COLO829 (cell line): ENCODE measurements around the gene SCAP.
A peak's percentile ranks its signal among the peaks of the same experiment; 100 is the strongest.

Experiments used
- DNase-seq: peaks from one replicate; pipeline ENCODE4 v3.0.0; 2012; ENCODE audit warnings: low spot score

Gene SCAP

DNA sequence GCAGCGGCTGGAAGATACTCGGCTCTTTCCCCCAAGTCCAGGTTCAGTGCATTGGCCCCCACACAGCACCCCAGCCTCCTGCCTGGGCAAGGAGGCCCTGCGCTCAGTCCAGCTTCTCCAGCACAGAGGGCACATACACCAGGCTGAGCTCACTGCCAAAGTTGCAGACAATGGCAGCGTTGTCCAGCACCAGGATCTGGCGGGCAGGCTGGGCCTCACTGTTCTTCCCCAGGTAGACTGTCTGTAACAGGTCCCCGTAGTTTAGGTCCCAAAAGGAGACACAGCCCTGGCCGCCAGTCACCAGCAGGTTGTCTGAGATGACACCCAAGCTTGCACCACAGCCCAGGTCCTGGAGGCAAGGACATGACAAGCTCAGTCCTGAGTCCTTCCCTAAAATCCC is 62.0 kb downstream of the SCAP start:
- DNase-seq: no peak

DNA sequence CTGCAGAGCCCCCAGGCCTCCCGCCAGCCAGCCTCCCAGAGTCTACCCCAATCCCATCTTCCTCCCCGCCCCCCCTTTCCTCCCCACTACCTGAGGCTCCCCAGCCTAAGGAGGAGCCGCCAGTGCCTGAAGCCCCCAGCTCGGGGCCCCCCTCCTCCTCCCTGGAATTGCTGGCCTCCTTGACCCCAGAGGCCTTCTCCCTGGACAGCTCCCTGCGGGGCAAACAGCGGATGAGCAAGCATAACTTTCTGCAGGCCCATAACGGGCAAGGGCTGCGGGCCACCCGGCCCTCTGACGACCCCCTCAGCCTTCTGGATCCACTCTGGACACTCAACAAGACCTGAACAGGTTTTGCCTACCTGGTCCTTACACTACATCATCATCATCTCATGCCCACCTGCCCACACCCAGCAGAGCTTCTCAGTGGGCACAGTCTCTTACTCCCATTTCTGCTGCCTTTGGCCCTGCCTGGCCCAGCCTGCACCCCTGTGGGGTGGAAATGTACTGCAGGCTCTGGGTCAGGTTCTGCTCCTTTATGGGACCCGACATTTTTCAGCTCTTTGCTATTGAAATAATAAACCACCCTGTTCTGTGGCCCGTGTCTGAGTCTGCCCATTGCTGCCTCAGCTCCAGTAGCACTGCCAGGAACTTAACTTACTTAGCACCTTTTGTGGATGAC is 62.8 kb downstream of the SCAP start:
- no peak for DNase-seq

DNA sequence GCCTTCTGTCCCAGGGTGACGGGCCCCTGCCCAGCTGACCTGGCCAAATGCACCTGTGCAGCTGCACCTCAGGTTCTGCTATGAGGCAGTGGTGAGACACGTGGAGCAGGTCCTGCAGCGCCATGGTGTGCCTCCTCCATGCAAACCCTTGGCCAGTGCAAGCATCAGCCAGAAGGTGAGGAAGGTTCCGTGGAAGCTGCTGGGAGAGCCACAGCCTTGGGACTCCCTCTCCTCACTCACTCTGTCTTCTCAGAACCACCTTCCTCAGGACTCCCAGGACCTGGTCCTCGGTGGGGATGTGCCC is 63.3 kb downstream of the SCAP start:
- no peak for DNase-seq

DNA sequence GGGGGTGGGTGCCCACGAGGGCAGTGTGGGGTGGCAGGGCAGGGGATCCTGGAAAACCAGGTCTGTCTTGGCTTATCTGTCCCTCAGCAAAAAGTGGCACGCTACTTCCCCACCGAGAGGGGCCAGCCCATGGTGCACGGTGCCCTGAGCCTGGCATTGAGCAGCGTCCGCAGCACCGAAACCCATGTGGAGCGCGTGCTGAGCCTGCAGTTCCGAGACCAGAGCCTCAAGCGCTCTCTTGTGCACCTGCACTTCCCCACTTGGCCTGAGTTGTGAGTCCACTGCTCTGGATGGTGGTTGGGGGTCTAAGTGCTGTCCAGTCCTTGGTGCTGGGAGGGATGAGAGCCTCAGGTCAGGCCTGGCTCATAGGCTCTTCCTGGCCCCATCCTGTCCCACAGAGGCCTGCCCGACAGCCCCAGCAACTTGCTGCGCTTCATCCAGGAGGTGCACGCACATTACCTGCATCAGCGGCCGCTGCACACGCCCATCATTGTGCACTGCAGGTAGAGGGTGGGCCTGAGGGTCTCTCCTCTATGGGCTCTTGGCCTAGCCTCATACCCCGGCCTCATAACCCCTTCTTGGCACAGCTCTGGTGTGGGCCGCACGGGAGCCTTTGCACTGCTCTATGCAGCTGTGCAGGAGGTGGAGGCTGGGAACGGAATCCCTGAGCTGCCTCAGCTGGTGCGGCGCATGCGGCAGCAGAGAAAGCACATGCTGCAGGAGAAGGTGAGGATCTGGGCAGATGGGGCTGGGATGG is 63.9 kb downstream of the SCAP start:
- no peak for DNase-seq

DNA sequence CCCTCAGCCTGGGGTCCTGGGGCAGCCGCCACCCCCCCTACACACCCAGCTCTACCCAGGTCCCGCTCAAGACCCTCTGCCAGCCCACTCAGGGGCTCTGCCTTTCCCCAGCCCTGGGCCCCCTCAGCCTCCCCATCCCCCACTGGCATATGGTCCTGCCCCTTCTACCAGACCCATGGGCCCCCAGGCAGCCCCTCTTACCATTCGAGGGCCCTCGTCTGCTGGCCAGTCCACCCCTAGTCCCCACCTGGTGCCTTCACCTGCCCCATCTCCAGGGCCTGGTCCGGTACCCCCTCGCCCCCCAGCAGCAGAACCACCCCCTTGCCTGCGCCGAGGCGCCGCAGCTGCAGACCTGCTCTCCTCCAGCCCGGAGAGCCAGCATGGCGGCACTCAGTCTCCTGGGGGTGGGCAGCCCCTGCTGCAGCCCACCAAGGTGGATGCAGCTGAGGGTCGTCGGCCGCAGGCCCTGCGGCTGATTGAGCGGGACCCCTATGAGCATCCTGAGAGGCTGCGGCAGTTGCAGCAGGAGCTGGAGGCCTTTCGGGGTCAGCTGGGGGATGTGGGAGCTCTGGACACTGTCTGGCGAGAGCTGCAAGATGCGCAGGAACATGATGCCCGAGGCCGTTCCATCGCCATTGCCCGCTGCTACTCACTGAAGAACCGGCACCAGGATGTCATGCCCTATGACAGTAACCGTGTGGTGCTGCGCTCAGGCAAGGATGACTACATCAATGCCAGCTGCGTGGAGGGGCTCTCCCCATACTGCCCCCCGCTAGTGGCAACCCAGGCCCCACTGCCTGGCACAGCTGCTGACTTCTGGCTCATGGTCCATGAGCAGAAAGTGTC is 64.7 kb downstream of the SCAP start:
- no peak for DNase-seq

DNA sequence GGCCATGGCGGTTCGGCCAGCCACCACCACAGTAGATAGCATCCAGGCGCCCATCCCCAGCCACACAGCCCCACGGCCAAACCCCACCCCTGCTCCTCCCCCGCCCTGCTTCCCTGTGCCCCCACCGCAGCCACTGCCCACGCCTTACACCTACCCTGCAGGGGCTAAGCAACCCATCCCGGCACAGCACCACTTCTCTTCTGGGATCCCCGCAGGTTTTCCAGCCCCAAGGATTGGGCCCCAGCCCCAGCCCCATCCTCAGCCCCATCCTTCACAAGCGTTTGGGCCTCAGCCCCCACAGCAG is 65.4 kb downstream of the SCAP start:
- no peak for DNase-seq

DNA sequence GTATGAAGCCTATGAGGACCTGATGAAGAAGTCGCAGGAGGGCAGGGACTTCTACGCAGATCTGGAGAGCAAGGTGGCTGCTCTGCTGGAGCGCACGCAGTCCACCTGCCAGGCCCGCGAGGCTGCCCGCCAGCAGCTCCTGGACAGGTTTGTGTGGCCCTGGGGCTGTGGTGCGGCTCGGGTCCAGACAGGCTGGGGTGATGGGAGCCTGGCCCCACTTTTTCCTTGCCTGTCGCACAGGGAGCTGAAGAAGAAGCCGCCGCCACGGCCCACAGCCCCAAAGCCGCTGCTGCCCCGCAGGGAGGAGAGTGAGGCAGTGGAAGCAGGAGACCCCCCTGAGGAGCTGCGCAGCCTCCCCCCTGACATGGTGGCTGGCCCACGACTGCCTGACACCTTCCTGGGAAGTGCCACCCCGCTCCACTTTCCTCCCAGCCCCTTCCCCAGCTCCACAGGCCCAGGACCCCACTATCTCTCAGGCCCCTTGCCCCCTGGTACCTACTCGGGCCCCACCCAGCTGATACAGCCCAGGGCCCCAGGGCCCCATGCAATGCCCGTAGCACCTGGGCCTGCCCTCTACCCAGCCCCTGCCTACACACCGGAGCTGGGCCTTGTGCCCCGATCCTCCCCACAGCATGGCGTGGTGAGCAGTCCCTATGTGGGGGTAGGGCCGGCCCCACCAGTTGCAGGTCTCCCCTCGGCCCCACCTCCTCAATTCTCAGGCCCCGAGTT is 65.9 kb downstream of the SCAP start:
- DNase-seq: no peak

DNA sequence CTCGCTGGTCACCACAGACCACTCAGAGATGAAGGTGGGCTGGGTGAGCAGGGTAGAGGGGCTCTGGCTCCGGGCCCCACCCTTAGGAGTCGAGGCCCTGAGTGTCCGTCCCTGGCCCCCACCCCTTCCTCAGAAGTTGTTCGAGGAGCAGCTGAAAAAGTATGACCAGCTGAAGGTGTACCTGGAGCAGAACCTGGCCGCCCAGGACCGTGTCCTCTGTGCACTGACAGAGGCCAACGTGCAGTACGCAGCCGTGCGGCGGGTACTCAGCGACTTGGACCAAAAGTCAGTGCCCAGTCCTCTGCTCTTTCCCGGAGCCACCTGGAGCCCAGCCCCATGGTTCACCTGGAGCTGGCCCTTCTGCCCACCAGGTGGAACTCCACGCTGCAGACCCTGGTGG is 66.5 kb downstream of the SCAP start:
- DNase-seq: no peak

DNA sequence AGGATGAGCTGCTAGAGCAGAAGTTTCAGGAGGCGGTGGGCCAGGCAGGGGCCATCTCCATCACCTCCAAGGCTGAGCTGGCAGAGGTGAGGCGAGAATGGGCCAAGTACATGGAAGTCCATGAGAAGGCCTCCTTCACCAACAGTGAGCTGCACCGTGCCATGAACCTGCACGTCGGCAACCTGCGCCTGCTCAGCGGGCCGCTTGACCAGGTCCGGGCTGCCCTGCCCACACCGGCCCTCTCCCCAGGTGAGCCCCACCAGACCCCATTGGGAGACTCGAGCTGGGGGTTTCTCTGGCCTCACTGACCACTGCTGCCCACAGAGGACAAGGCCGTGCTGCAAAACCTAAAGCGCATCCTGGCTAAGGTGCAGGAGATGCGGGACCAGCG is 66.9 kb downstream of the SCAP start:
- no peak for DNase-seq

DNA sequence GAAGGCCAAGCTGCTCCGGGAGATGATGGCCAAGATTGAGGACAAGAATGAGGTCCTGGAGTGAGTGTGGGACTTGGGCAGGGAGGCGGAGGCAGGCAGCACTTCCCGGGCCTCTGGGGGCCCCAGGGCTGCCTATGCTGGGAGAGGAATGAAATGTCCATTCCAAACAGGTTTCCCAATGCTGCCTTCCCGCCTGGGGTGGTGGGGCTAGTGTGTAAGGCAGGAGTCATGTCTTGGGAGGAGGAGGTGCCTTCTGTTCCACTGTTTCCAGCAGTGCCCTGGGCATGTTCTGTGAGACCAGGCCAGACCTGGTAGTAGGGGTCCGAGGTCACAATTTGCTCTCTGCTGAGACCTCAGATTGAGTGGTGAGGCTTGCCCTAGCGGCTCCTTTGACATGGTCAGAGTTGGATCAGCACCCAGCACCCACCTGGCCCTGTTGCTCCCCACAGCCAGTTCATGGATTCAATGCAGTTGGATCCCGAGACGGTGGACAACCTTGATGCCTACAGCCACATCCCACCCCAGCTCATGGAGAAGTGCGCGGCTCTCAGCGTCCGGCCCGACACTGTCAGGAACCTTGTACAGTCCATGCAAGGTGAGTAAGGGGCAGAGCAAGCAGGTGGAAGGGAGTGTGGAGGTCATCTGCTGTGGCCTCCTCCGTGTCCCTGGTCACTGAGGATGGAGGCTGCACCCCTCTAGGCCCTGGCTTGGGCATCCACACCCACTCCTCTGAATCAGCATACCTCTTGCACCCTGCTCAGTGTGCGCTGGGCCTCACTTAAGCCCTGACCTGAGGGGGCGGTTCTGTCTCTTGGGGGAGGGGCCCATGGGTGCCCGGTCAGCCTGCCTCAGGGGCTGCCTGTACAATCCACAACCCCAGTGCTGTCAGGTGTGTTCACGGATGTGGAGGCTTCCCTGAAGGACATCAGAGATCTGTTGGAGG is 67.6 kb downstream of the SCAP start:
- no peak for DNase-seq

DNA sequence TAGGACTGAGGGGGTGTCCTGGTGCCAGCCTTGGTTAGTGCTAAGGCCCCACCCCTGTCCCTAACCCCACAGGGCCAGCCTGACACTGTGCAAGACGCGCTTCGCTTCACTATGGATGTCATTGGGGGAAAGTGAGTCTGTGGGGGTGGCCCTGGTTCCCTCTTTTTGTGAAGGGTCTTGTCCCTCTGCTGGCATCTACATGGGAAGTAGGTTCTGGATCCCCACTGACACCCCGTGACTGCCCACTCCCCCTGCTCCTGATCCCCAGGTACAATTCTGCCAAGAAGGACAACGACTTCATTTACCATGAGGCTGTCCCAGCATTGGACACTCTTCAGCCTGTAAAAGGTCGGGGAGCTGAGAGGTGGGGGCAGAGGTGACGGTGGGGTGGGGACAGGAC is 68.5 kb downstream of the SCAP start:
- no peak for DNase-seq

DNA sequence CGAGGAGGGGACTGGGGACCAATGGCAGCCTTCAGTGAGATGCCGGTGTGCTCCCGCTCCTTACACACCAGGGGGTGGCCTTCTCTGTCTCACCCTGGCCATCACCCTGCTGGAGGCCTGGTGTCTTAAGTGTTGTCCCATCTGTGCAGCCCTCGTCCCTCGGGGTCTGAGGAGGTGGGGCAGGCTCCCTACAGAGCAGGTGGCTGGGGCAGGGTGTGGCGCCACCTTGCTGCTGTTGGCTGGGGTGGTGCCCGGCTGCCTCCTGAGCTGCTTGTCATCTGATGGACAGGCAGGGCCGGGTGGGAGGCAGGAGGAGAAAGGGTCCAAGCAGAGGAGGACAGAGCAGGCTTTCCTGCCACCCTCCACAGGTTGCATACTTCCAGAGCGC is 69.0 kb downstream of the SCAP start:
- DNase-seq: no peak

DNA sequence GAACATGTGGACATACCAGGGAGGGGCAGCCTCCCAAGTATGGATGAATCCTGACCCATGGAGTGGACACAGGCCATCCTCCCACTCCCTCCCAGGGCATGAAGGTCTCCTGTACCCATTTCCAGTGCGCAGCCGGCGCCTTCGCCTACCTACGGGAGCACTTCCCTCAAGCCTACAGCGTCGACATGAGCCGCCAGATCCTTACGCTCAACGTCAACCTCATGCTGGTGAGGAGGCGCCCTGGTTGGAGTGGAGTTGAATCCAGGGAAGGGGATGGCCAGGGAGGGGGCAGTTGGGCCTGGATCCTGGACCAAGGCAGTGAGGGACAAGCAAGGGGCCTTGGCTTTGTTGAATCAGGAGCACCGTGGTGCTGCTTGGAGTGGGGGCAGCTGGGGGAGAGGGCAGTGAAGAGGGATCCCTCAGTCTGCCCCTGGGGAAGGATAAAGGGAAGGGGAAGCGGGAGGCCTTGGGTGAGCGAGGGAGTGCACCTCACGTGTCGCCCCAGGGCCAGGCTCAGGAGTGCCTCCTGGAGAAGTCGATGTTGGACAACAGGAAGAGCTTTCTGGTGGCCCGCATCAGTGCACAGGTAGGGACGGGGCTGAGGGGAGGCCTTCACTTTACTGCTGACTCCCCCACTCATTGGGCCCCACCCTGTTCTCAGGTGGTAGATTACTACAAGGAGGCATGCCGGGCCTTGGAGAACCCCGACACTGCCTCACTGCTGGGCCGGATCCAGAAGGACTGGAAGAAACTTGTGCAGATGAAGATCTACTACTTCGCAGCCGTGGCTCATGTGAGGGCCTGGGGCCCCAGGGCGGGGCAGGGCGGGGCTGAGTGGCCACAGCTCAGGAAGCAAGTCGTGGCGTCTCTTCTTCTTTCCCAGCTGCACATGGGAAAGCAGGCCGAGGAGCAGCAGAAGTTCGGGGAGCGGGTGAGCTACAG is 69.7 kb downstream of the SCAP start:
- DNase-seq: no peak

DNA sequence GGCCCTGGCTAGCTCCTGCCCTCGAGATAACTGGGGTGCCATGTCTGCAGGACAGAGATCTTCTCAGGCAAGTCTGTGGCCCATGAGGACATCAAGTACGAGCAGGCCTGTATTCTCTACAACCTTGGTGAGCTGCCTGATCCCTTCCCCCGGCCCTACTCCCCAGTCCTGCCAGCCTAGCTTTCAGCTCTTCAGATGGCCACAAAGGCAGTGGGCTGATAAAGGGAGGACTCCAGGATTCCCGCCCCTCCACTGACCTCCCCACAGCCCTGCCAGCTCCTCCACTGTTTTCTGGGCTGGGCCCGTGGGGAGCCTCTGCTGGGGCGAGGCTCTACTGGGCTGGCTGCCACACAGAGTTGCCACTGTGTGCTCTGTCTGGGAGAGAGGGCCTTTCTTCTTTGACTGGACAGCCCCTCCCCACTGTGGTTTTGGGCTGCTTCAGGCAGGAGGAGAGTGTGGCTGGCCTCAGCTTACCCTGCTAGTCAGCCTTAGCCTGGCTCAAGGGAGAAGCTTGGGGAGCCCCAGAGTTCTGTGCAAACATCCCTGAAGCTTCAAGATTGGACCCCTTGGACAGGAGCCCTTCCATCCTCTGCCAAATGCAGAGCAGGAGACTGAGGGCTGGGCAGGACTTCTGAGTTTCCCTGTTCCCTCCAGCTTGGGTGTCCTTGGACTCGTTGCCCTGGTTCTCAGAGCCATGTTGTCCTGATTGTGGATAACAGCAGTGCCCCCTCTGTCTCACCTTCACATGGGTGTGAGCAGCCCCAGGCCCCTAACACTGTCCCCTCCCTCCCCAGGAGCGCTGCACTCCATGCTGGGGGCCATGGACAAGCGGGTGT is 70.6 kb downstream of the SCAP start:
- DNase-seq: peak; percentile 50

DNA sequence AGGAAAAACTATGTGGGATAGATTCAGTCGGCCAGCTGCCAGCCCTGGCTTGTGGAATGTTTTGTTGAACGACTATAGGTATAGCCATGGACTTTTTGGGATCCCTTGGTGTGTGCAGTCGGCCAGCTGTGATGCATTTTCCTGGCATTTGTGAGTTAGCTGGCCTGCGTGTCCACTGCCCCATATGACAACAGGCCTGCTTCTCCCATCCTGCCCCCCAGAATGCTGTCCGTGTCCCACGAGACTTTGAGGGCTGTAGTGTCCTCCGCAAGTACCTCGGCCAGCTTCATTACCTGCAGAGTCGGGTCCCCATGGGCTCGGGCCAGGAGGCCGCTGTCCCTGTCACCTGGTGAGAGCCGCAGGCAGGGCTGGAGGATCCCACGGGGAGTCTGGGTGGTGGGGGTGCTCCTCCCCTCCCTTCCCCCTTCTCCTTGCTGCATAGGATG is 71.3 kb downstream of the SCAP start:
- no peak for DNase-seq

DNA sequence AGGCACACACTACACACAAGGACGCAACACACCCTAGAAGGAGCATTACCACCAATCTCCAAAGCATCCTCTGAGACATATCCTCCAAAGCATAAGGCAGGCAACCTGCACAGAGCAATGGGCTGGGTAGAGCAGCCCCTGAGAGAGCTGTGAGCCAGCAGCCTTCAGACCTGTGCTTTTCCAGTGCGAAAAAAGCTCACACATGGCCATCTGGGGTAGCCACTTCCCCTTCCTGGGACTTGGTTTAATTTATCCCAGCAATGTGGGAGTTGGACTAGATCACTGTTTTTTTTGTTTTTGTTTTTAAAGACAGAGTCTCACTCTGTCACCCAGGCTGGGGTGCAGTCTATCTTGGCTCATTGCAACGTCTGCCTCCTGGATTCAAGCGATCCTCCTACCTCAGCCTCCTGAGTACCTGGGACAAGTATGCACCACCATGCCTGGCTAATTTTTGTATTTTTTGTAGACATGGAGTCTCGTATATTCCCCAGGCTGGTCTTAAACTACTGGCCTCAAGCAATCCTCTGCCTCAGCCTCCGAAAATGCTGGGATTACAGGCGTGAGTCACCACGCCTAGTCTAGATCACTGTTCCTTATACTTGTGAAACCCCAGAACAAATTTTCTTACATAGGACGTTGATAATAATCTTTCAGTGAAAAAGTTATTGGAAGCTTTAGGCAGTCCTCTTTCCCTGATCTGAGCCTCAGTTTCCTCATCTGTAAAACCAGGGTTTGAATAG is 76.0 kb downstream of the SCAP start:
- no peak for DNase-seq

DNA sequence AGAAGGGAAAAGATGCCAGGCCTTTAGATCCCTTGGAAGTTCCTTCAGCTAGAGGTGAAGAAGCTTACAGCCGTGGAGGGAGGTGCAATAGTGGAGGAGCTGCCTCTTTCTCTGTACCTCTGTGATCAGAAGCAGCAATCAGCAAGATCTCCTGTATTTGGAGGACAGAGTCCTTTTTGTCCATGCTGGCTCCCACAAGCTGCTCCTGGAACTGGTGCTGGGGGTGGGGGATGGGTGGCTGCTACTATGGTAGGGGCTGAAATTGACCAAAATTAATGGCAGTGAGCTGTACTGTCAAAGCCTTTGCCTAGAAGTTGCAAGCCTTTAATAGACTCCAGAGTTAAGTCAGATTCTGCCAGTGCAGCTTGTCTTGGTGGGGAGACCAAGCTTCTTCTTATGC is 76.7 kb downstream of the SCAP start:
- DNase-seq: no peak

DNA sequence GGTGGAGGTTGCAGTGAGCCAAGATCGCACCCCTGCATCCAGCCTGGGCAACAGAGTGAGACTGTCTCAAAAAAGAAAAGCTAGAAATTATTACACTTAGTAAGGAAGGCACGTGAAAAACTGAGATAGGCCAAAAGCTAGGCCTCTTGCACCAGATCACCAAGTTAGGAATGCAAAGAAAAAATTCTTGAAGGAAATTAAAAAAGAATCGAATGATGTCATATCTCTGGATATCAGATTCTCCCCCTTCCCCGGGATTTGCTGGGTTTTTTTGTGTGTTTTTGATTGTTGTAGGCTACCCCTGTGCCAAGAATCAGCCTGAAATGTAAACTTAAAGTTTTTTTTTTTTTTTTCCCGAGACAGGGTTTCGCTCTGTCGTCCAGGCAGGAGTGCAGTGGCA is 77.5 kb downstream of the SCAP start:
- no peak for DNase-seq

DNA sequence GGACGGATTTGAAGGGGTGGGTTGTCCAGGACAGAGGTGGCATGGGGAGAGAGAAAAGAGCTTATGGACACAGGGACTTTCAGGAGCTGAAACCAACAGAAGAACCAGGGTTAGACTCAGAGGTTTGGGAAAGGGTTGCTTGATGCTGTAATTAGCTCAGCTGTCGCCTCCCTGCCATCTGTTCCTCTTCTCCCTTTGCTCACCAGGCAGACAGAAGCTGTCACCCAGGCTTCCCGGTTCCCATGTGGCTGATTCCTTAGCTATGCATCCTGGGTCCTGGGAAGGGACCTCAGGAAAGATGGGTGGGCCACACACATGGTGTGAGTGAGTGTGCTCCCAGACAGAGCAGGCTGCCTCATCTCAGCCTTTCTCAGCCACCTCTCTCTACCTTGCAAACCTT is 80.9 kb downstream of the SCAP start:
- no peak for DNase-seq
